DMS114 treated with DMSO at 0.1 percent for 48 hours (cell line): ENCODE data around the gene SHANK1.

Source experiments
- DNase-seq: peaks from one replicate; lab custom pipeline; 2025; ENCODE audit not compliant: unreplicated experiment; lab: John Stamatoyannopoulos, UW

SHANK1 gene

GRCh38 chr19:50729894-50730293 lies 10.3 kb upstream of the SHANK1 start:
- no peak for DNase-seq

GRCh38 chr19:50728084-50728737 lies 8.6 kb upstream of the SHANK1 start:
- DNase-seq: no peak

DNA sequence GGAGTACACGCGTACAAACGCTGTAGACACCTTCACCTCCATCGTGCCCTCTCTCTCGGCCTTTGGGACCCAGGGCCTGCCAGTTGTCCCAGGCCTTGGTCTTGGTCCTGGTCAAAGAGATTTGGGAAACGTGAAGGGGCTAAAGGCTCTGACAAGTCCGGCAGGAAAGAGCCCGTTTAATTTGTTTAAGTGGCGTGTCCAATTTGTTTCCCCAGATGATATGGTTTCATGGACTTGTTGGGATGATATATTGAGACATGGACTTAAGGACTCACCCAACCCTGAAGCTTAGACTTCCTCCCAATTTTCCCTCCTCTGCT lies 6.3 kb upstream of the SHANK1 start:
- no peak for DNase-seq

DNA sequence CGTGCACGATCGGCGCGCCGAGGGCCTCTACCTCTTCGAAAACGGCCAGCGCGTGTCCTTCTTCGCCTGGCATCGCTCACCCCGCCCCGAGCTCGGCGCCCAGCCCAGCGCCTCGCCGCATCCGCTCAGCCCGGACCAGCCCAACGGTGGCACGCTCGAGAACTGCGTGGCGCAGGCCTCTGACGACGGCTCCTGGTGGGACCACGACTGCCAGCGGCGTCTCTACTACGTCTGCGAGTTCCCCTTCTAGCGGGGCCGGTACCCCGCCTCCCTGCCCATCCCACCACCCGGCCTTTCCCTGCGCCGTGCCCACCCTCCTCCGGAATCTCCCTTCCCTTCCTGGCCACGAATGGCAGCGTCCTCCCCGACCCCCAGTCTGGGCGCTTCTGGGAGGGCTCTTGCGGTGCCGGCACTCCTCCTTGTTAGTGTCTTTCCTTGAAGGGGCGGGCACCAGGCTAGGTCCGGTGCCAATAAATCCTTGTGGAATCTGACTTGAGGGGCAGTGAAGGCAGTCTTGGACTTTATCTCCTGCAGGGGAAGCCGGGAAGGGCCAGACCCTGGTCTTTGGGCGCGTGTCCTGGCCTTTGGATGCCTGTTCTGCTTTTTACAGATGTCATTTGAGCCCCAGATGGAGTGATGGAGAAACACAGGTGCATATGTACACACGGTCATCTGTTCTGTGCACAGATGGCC lies 5.8 kb upstream of the SHANK1 start:
- DNase-seq: no peak

DNA sequence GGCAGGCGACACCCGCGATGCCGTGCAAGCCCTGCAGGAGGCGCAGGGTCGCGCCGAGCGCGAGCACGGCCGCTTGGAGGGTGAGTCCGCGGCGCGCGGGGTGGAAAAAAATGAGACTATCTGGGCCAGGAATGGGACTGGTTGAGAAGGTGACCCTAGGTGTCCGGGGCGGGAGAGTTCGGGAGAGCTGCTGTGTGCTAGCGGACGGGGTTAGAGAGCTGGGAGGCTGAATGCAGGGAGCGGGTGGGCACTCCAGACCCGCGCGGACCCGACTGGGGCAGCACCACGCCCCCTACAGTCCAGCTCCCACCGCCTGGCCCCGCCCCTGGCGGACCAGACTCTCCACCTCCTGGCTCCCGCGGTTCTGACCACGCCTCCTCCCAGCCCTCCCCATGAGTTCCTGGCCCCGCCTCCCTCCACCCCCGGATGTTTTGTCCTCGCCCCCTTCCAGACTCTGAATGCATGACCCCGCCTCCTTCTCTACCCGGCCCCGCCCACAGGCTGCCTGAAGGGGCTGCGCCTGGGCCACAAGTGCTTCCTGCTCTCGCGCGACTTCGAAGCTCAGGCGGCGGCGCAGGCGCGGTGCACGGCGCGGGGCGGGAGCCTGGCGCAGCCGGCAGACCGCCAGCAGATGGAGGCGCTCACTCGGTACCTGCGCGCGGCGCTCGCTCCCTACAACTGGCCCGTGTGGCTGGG lies 5.1 kb upstream of the SHANK1 start:
- DNase-seq: peak; percentile 92

DNA sequence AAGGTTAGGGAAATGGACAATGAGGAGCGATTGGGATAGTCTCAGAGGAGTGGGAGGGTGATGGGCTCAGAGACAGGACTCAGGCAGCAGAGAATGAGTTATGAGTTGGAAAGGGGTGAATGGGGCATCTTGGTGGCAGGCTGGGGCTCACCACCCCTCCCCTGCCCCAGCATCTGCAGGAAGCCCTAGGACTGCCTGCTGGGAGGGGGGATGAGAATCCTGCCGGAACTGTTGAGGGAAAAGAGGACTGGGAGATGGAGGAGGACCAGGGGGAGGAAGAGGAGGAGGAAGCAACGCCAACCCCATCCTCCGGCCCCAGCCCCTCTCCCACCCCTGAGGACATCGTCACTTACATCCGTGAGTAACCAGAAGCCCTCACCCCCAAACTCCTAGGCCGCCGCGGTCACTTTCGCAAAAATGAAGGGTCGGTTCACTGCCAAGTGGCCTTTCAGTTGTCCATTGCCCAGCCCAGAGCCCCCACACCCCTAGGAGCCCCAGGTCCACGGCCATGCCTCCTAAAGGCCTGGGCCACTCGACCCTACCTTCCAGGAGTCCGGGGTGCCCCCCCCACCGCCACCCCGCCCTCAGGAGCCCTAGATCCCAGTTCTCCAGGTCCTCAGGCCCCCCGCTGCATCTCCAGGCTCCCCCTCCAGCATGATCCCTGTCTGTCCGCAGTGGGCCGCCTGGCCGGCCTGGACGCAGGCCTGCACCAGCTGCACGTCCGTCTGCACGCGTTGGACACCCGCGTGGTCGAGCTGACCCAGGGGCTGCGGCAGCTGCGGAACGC lies 4.3 kb upstream of the SHANK1 start:
- DNase-seq: no peak

DNA sequence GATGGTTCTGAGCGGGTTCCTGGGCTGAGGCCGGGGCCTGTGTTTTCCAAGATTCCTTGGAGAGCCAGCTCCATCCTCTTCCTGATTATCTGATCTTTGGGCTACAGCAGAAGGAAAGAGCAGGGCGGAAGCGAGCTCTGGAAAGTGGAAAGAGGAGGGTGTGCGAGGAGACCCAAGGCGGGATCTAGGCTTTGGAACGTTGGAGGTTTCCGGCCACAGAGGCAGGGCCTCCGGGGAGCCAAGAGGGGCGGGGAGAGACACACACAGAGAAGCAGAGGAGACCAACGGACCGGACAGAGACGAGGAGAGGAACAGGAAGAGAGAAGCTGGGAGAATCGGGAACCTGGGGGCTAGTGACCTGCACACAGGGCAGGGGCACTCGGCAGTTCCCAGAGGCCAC lies 3.5 kb upstream of the SHANK1 start, which contains the start of gene CLEC11A:
CLEC11A (plus strand) TSS at position 296 of the 400 bp plus-strand sequence. CDS start 162 bp downstream, outside the sequence.
- no peak for DNase-seq

GRCh38 chr19:50722201-50723013 lies 2.8 kb upstream of the SHANK1 start:
- DNase-seq: no peak

- no peak for DNase-seq
These were observed 2.0 kb upstream of the SHANK1 start for GRCh38 chr19:50721441-50722137.

GRCh38 chr19:50720921-50721381 lies 1.3 kb upstream of the SHANK1 start:
- no peak for DNase-seq

- no peak for DNase-seq
These were observed 749 bp upstream of the SHANK1 start for GRCh38 chr19:50720181-50720920.

DNA sequence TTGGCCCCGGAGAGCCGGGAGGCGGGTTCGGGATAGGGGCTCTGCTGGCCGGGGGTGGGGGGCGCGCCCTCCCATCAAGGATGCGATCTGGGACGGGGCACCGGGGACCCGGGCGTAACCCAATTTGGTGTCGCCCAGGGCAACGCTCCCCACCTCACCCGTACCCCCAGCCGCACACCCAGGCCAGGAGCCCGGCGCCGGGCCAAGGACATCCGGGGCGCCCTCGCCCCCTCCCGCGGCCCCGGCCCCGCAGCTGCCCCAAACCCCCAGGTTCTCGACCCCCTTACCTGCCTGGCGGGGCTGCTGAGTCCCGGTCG lies 525 bp downstream of the SHANK1 start:
- DNase-seq: no peak

DNA sequence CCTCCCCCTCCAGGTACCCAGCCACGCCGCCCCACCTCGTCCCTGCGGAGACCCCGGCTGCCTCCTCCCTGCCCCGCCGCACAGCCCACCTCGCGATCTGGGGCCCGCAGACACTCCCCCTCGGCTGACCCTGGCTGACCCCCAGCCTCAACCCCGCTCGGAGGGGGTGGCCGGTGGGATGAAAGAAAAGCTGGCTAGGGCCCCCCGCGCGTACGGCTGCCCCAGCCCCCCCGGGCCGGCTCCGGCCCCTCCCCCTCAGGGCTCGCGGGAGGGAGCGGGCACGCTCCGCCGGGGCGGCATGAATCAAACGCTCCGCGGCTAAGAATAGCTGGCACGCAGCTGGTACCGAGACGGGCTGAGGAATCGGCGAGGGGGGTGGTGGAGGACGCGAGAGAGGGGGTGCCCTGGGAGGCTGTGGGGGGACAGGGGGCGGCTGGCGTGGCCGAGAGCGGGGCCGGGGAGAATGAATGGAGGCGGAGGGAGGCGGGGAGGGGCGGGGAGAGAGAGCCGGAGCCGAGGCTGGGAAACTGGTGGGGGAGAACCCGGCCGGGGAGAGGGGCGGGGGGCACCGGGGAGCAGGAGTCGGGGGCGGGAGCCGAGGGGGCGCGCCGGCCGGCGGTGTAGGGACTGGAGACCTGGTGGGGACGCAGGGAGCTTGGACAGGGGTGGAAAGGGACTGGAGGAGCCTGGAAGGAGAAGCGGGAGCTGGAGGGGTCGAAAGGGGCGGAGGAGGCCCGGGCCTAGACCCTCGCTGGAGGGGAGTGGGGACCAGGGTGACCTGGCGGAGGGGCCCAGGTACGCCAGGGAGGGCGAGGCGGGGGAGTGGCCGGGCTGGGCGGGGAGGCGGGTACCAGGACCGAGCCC lies 1.1 kb downstream of the SHANK1 start:
- no peak for DNase-seq

GRCh38 chr19:50717891-50718254 lies 1.7 kb downstream of the SHANK1 start:
- DNase-seq: no peak

- DNase-seq: no peak
These were observed 2.4 kb downstream of the SHANK1 start for GRCh38 chr19:50717026-50717723.

DNA sequence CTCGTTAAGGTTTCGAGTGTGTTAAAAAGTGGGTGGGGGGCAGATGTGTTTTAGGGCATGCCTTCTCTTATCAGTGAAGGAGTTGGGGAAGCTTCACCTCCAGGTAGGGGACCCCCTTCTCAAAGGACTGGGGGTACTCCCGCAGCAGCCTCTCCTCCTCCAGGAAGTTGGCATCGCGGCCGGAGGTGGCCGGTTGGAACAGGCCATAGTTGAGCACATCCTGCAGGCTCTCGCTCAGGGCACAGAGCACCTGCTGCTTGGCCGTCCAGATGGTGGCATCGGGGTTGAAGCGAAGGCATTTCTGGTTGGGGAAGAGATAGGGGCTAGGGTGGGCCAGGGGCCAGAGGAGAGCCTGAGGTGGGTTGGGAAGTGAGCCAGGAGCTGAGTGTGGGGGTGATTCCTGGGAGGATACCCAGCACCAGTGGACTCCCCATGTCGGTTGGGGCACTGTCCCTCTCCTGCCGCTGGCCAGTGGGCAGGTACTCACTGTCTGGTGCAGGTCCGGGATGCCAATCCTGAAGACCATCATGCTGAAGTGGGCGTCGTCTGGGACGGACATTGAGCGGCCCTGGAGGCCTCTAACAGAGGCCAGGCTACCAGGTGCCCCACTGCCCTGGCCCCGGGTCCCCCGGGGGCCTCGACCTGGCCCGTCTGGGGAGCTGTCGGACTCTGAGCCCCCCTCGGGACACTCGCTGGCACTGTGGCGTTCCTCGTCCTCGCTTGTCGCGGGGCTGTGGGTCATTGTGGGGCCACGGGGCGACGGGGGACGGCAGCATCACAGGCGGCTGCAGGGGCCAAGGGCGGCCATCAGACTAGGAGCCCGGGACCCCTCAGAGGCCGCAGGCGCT lies 3.2 kb downstream of the SHANK1 start:
- DNase-seq: no peak
